D721Med (cell line): ENCODE measurements around the gene ASIC1.
A peak's percentile ranks its signal among the peaks of the same experiment; 100 is the strongest.

Experiments used
- DNase-seq: peaks from one replicate; pipeline ENCODE4 v3.0.0; 2011; ENCODE audit warnings: low spot score; ENCODE audit not compliant: insufficient read length
- FAIRE-seq: peaks from 2 replicates; lab custom pipeline; 2011; peaks lifted over from hg19 to GRCh38; lab: Jason Lieb, UNC
- TF ChIP-seq, protein P1 (sequence below): IDR thresholded peaks from 2 replicates; pipeline ENCODE4 v1.5.1; 2012; ENCODE audit warnings: mild to moderate bottlenecking, control low read depth; ENCODE audit not compliant: insufficient read depth; ENCODE audit errors: missing control alignments

Gene ASIC1

DNA sequence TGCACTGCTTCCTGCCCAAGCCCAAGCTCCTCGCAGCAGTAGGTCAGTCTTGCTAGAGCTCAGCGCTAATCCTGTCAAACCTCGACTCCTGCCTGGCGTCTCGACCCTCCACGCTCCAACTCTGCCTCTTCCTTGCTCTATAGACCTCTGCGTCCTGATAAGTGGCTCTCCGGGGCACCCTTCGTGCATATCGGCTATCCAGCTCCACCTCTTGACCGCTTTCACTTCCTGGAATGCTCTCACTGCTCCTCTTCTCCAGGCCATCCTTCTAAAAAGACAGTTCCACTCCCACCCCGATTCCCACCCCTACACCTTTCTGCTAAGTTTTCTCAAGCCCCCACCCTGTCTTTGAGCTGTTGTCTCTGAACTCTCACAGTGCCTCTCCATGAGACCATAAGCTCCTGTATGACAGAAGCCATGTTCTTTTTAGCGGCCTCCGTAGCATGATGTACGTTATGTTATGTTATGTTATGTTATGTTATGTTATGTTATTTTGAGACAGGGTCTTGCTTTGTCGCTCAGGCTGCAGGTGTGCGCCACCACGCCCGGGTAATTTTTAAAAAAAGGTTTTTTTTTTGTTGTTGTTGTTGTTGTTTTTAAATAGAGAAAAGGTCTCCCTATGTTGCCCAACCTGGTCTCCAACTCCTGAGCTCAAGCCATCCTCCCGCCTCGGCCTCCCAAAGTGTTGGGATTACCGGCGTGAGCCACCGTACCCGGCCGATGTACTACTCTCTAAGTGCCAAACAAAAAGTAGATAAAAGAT is 55.2 kb downstream of the ASIC1 start:
- TF ChIP-seq, protein P1, sequence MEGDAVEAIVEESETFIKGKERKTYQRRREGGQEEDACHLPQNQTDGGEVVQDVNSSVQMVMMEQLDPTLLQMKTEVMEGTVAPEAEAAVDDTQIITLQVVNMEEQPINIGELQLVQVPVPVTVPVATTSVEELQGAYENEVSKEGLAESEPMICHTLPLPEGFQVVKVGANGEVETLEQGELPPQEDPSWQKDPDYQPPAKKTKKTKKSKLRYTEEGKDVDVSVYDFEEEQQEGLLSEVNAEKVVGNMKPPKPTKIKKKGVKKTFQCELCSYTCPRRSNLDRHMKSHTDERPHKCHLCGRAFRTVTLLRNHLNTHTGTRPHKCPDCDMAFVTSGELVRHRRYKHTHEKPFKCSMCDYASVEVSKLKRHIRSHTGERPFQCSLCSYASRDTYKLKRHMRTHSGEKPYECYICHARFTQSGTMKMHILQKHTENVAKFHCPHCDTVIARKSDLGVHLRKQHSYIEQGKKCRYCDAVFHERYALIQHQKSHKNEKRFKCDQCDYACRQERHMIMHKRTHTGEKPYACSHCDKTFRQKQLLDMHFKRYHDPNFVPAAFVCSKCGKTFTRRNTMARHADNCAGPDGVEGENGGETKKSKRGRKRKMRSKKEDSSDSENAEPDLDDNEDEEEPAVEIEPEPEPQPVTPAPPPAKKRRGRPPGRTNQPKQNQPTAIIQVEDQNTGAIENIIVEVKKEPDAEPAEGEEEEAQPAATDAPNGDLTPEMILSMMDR: no peak
- DNase-seq (no peak), FAIRE-seq (no peak)

DNA sequence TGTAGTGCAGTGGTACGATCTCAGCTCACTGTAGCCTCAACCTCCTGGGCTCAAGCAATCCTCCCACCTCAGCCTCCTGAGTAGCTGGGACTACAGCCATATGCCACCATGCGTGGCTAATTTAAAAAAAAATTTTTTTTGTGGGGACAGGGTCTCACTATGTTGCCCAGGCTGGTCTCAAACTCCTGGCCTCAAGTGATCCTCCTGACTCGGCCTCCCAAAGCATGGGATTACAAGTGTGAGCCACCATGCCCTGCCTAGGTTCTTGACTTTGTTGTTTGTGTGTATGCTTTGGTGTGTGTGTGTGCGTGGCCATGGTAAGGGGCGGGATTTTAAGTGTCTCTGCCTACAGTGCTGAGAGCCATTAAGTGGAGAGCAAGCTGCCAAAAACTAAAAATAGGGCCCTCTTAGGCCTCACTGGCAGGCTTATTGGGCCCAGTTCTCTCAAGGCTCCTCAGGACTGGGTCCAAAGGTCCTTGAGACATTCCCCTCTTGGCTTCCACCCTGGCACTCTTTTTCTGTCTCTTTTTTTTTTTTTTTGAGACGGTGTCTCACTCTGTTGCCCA is 59.7 kb downstream of the ASIC1 start:
- DNase-seq (no peak), FAIRE-seq (no peak)
- TF ChIP-seq, protein P1: no peak

DNA sequence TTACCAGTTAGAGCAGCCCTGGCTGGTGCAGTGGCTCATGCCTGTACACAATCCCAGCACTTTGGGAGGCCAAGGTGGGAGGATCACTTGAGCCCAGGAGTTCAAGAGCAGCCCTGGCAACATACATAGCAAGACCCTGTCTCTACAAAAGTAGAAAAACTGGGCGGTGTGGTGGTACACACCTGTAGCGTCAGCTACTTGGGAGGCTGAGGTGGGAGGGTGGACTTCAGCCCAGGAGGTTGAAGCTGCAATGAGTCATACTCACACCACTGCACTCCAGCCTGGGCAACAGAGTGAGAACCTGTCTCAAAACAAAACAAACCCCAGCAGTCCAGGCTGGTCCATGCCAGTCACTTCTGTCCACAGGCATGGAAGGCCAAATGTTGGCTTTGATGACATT is 62.0 kb downstream of the ASIC1 start:
- TF ChIP-seq, protein P1: no peak
- FAIRE-seq (no peak), DNase-seq (no peak)

DNA sequence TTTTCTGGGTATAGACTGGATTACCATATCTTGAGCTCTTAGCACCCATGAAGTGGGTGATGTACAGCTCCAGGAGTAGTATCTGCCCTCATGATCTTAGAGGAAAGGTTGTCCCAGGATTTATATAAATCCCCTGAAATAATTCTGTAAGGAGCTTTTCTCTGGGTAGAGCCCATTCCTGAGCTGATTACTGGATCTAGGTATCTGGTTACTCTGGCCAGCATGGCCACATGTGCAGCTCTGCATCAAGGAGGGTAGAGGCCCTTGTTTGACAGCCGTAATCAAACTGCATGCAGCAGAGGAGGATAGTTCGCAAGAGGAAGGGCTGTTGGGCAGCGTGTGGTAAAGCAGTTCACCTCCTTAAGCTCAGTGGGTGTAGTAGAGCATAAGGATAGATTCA is 63.1 kb downstream of the ASIC1 start:
- DNase-seq: peak; percentile 88
- FAIRE-seq: peak; percentile 91
- TF ChIP-seq, protein P1: no peak

DNA sequence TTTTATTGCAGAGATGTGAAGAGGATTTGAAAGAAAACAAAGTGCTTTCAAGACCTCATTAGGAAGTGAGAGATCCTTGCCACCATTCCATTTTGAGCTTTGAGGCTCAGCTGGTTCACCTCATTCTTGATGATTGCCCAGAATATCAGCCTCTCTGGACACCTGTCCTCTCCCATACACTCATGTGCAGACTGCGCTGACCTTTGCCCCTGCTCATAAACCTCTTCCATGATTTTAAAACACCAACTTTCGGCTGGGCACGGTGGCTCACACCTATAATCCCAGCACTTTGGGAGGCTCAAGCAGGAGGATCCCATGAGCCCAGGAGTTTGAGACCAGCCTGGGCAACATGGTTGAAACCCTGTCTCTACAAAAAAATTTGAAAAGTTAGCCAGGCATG is 63.6 kb downstream of the ASIC1 start:
- FAIRE-seq: no peak
- no peak for DNase-seq
- TF ChIP-seq, protein P1: no peak

DNA sequence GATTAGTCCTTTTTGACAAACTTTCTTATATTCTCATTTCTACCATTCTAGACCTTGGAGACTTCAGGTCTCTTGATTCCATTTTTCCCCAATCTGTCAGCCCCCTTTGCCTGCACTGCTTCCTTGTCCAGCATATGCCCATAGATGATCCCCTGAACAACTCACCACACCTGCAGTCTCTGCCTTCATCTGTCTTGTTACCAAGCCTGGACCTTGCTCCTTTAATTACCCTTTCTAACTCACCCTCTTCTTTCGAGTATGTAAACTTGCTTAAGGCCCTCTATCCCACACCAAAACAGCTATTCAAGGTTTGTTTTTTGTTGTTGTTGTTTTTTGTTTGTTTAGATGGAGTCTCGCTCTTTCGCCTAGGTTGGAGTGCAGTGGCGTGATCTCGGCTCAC is 64.2 kb downstream of the ASIC1 start:
- FAIRE-seq (no peak), DNase-seq (no peak)
- TF ChIP-seq, protein P1: no peak

DNA sequence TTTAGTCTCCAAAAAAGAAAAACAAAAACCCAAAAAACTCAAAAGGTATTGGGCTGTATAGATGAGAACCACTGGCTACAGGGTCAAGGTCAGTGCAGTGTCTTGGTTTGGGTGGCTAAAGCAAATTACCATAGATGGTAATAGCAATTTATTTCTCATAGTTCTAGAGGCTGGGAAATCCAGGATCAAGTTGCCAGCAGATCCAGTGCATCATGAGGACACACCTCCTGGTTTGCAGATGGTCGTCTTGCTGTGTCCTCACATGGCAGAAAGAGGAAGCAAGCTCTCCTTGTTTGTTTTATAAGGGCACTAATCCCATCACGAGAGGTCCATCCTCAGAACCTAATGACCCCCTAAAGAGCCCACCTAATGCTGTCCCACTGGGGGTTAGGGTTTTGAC is 65.8 kb downstream of the ASIC1 start:
- FAIRE-seq: no peak
- TF ChIP-seq, protein P1: no peak
- DNase-seq: no peak
